RPMI7951 (cell line): ENCODE results near the gene MKNK1. TPM values are rescaled to one million over a fixed set of nuclear protein-coding genes. Genes with fewer than 3 reads are reported as not detected.

ENCODE experiments used
- DNase-seq: peaks from one replicate; pipeline ENCODE4 v3.0.0-alpha.2; 2012; ENCODE audit warnings: low read depth
- total RNA-seq: library from RNA; depleted of rRNA; stranded (reverse); fragments of >200 nt; shearing (Covaris generic); gene quantifications from 2 replicates; pipeline ENCODE4 v1.2.3, GENCODE V29; 2014; rRNA removed

Gene MKNK1
- total RNA-seq, 1 experiment from 2014 or later, result 16.7 TPM

DNA sequence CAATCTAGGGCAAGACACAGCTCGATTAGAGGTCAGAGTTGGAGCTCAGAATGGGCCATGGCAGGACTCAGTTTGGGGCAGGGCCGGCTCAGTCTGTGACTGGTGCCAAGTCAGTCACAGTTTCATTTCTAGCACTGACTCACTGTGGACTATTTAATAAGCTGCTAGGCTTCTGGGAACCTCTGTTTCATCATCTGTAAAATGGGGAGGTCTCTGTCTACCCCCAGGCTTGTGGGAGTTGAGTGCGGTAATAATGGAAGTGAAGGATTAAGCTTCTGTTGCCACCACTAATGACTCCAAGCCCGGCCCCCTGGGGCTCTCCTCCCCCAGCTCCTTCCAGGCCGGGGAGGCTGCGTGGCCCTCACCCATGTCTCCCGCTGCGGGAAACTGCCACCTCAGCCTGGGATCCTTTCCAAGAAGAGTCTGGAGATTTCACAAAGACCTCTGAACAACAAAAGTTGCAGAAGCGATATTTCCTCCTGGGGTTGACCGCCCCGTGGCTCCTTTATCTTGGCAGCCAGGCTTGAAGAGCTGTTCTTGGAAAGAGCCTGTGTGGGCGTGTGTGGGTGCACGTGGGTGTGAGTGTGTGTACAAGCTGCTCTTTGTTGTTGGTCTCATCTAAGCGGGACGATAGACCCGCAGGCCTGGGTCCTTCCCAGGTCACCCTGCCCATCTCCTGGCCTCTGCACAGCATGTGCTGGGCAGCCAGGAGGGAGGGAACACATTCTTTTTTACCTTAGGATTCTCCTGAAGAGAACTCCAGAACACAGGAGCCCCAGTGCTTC, 81.7 kb downstream of the MKNK1 start:
- peak; percentile 89 for DNase-seq

DNA sequence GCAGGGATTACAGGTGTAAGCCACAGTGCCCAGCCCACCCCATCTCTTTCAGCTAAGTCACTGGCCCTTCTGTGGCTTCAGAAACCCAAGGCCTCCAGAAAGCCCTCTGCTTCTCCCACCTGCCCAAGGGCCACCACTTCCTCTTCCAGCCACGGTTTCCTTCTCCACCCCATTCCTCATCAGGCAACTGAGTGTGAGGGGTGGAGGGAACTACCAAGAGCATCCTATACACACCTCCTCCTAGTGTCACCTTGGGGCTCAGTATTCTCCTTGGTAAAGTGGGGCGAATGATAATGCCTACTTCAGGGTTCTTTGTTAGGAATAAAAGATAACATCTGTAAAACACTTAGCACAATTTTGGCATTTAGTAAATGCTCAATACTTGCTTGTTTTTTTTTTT, 82.7 kb downstream of the MKNK1 start:
- no peak for DNase-seq

DNA sequence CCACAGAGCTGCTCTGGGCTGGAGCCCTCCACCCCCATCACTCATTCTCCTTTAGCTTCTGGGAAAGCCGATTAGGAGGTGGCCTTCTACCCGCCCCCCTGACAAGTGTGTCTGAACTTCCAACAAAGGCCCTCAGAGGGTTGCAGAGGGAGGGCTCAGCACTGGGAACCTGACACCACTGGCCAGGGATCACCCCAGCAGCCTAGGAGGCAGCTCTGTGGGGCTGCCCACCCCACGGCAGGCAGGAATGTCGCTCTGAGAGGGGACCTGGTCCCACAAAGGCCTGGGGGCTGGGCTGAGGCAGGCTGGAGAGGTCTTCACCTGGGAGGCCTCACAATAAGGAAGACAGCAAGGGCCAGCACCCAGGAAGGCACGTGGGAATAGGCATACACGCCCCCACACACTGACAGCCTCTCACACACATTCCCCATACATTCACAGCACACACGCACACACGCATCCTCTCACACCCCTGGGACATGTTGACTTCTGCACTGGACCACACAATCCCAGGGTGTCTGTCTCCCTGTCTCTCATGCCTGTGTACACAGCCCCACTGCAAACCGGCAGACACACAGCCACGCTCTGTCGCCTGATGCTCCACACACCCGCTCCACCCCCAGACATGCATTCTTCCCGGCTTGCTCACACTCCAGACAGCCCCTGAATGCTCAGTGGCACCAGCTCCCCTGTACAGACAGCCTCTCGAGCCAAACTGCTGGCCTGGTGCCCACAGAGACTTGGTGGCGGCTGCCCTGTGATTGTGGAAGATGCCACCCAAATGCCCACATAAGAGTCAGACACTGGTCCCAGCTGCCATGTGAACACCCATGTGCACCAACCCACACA, 83.8 kb downstream of the MKNK1 start:
- DNase-seq, result peak; percentile 83

DNA sequence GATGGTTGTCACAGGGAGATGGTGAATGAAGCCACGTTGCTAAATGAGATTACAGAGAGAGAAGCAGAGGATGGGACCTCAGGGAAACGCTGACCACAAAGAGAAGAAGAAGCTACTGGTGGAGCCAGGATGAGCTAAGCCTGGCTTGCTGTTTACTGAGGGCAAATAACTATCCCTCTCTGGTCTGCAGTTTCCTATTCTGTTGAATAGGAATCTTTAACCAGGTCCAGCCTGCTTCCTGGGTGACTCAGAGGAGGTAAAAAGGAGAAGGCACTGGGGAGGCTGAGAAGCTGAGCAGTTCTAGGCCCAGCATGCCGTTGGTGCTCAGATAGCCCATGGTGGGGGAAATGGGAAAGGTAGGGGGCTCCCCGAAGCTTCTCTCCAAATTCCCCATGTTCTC, 84.9 kb downstream of the MKNK1 start:
- DNase-seq, result no peak

DNA sequence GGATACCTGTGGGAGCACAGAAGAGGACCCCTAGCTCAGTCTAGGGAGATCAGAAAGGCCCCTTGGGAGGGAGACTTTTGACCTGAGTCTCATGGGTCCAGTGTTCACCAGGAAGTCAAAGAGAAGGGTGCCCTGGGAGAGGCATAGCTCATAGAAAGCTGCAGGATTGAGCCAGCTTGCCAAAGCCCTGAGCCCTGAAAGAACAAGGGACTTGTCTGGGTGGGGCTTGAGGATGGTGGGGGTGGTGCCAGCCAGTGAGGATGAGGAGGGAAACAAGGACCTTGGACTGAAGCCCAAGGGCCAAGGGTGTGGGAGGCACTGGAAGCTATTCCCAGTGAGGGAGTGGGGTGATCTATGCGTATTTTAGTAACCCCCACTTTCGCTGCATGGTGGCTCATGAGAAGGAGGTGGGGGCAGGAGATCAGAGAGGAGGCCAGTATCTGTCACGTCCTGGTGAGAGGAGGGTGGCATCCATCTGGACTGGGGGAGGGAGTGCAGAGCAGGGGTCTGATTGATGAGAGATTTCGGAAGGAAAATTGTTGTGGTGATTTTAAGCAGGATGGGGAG, 86.1 kb downstream of the MKNK1 start:
- DNase-seq, result no peak

DNA sequence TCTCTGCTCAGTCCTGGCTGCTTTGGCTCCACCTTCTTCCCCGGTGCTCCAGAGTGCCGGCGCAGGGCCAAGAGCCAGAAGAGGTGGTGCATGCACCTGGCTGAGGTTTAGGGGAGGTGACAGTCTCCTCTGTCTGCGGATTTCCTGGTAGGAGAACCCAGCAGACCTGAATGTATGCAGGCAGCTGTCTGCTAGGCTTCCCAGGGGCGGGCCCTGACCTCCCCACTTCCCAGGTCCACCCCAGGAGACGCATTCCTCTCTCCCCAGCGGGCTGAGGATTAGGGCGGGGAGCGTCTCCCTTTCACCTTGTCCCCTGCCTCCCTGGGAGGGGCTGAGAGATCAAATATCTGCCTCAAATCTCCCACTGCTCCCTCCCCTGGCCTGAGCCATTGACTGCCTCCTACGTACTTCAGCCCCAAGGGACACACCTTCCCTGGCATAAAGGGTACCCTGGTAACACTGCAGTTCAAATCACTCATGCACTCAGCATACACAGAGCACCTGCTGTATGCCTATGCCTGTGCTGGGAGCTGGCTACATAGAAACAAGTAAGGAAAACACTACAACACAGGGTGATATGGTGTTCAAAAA, 87.0 kb downstream of the MKNK1 start:
- DNase-seq, result no peak

DNA sequence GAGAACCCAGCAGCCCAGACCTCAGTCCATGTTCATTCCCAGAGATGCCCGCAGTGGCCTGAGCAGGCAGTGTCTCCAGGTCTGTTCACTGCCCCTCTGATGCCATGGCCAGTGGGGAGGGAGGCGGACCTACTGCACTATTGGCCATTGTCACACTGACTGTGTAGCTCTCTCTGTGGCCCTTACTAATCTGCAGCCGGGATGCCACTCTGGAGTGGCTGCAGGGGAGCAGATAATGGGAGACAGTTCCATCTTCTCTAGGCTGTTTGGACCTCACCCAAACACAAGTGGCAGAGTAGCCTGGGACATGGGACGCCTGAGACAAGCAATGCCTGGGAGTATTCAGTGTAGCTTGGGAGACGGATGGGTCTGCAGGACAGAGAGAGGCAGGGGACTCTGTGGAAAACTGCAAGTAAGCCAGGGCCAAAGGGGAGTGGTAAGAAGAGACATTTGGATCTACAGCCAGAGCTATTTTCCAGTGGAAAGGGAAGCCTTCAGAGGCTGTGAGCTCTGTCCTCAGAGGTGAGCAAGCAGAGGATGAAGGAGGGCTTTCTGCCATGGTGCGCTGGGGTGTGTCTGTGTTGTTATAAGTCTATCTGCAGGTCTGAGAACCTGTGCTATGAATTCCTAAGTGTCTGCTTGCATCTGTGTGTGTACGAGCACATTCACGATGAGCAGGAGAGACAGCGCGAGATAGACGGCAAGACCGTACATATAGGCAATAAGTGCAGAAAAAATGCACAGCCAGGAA, 87.7 kb downstream of the MKNK1 start:
- no peak for DNase-seq

DNA sequence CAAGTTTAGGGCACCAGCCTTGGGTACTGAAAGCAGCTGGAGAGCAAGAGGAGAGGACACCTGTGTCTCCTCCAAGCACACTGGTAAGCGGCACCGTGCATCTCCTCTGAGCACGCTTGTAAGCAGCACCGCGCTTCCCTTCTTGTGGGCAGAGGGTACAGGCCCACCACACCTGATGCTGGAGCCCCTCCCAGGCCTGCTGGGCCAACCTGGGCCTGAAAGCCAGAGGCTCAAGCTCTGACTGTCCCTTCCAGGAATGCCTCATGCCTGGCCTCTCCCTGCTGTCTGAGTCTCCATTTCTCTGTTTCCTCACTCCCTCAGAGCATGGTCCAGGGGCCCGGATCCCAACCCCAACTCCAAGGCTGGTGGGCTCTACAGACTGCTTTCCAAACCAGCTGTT, 88.5 kb downstream of the MKNK1 start:
- no peak for DNase-seq

DNA sequence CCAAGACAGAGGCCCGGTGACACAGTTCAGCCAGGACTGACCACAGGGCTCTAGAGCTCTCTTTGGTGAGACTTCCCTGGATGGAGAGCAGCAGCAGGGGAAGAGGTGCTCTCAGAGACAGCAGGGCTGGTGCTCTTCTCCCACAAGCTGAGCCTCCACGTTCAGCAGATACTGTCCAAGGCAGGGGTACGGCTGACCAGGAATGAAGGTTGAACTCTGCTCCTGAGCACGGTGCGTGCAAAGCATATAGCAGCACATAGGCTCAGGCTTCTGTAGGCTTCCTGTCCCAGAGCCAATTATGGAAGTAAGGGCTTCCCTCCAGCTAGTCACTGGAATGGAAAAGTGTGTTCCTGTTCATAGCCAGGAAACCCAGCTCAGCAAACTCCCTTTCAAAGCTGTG, 90.5 kb downstream of the MKNK1 start:
- no peak for DNase-seq

DNA sequence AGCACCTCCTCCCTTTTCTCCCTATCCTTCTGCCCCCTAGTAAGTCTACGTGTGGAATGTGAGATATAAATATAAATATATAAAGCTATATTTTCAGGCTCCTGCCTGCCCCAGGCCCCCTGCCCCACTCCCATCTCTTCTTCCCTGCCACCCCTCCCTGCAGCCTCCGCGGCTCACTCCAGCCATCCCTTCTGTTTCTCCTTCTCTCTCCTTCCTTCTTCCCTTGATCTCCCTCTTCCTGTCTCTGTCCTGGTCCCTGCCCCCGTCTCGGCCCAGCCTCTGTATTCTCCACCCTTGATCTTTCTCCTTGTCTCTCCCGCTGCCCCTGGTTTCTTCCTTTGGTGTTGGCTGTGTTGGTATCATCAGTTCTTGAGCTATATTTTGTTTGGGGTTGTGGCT, 91.3 kb downstream of the MKNK1 start:
- no peak for DNase-seq

DNA sequence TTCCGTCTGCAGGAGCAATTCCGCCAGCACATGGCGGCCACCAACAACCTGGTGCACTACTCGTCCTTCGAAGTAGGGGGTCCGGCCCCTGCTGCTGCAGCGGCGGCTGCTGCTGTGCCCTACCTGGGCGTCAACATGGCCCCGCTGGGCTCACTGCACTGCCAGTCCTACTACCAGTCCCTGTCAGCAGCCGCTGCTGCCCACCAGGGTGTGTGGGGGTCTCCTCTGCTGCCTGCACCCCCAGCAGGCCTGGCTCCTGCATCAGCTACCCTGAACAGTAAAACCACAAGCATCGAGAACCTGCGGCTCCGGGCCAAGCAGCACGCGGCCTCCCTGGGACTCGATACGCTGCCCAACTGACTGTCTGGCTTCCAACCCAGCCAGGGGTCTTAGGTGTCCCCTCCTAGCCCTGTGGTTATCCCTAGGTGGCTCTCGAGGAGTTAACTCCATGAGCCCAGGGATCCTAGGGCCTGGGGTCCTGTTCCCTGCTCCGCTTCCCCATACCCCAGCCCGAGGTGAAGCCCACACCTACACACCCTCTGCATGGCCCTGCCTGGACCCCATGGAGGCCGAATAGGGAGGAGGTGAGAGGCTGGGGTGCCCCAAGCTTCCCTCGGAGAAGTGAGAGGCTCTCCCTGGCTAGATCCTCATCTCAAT, 91.8 kb downstream of the MKNK1 start:
- no peak for DNase-seq

DNA sequence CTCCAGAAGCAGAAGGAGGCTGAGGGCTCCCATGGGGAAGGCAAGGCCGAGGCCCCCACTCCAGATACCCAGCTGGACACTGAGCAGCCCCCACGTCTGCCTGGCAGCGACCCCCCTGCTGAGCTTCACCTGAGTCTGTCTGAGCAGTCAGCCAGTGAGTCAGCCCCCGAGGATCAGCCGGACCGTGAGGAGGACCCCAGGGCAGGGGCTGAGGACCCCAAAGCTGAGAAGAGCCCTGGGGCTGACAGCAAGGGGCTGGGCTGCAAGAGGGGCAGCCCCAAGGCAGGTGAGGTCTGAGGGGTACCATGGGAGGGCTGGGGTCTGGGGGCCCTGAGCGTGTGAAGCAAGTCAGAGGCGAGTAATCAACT, 93.1 kb downstream of the MKNK1 start:
- DNase-seq, result no peak

DNA sequence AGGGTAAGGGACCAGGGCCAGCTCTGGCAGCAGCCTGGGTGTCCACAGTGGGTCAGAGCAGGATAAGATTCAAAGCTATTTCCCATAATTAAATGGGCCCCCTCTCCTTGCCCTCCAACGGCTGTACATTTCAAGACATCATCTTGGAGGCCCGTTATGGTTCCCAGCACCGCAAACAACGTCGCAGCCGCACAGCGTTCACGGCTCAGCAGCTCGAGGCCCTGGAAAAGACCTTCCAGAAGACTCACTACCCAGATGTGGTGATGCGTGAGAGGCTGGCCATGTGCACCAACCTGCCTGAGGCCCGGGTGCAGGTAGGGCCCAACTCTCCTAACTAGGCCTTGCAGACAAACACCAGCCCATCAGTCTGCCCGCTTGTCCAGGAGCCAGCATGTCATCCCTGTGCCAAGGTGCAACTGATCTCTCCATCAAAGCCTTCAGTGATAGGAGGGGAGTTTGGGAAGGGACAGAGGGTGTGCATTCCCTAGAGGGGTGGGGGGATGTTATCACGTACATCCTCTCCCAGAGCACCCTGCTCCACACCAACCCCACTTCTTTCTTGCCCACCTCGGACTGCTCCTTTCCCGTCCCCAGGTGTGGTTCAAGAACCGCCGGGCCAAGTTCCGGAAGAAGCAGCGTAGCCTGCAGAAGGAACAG, 93.6 kb downstream of the MKNK1 start:
- no peak for DNase-seq

DNA sequence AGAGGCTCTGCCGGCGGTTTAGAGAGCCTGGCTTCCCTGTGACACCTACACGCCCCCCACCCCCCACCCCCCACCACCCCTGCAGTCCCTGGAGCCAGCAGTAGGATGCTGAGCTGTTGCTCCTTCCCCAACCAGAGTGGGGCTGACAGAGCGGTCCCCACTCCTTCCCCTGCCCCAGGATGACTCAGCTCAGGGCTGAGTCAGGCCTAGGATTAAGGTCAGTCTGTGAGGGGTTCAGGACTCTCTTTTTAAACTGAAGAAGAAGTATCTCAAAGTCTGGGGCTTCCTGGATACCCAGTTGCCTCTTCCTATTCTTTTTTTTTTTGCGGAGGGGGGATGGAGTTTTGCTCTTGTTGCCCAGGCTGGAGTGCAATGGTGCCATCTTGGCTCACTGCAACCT, 95.3 kb downstream of the MKNK1 start:
- no peak for DNase-seq

Other genes starting within 250 kb of the MKNK1 start
- gene FAAH, start 210.0 kb downstream of the MKNK1 start, total RNA-seq, result not detected in 2 replicates
- gene DMBX1, start 114.4 kb downstream of the MKNK1 start, total RNA-seq, result not detected in 2 replicates
- not detected in 2 replicates for gene KNCN, start 52.6 kb downstream of the MKNK1 start, total RNA-seq
- gene MOB3C, start 12.5 kb upstream of the MKNK1 start, total RNA-seq, result 7.0 and 8.4 TPM in 2 replicates
- 67.6 and 75.1 TPM in 2 replicates for gene ATPAF1, start 64.1 kb upstream of the MKNK1 start, total RNA-seq
- gene TEX38, start 67.6 kb upstream of the MKNK1 start, total RNA-seq, result not detected in 2 replicates
- gene EFCAB14, start 114.8 kb upstream of the MKNK1 start, total RNA-seq, result 52.2 and 66.0 TPM in 2 replicates
- gene CYP4B1, start 194.8 kb upstream of the MKNK1 start, total RNA-seq, result not detected in 2 replicates